ENCODE measurements around the gene DES.

GRCh38 chr2:219426068-219426443 is 7.9 kb downstream of the DES start:
- TF ChIP-seq CTCF (IDR thresholded peaks at IDR 0.05) (no peak), EZH2 (IDR thresholded peaks at IDR 0.05; ENCODE audit: borderline replicate concordance, insufficient read depth, low read depth, low read length, poor library complexity, severe bottlenecking) (no peak)
